DOHH2 (cell line): Measurements from ENCODE around the gene ERC2.

Source experiments
- H3F3A ChIP-seq: fragments of 200-600 bp; sonication (generic), shearing (Covaris generic); 2 replicates; pipeline ENCODE4 v1.6.0; 2016; ENCODE audit warnings: antibody characterized with exemption, mild to moderate bottlenecking; ENCODE audit not compliant: control insufficient read depth, insufficient read depth
- H3K27ac ChIP-seq: fragments of 200-600 bp; sonication (generic); 2 replicates; pipeline ENCODE4 v1.5.1; 2014; ENCODE audit warnings: low read depth, mild to moderate bottlenecking, low read length, moderate library complexity
- H3K27me3 ChIP-seq: fragments of 200-600 bp; sonication (generic); 2 replicates; pipeline ENCODE4 v1.6.1; 2014; ENCODE audit warnings: mild to moderate bottlenecking, low read length, mixed read lengths; ENCODE audit not compliant: control insufficient read depth
- H3K36me3 ChIP-seq: fragments of 200-600 bp; sonication (generic); 2 replicates; pipeline ENCODE4 v1.6.1; 2014; ENCODE audit warnings: mild to moderate bottlenecking, low read length, moderate library complexity, mixed read lengths; ENCODE audit not compliant: control insufficient read depth
- H3K4me1 ChIP-seq: fragments of 200-600 bp; sonication (generic); 2 replicates; pipeline ENCODE4 v1.6.1; 2014; ENCODE audit warnings: mild to moderate bottlenecking, low read length, mixed read lengths; ENCODE audit not compliant: control insufficient read depth
- H3K4me2 ChIP-seq: fragments of 200-600 bp; sonication (generic); 2 replicates; pipeline ENCODE4 v1.6.0; 2014; ENCODE audit warnings: mild to moderate bottlenecking, low read length, moderate library complexity
- H3K4me3 ChIP-seq: fragments of 200-600 bp; sonication (generic); 2 replicates; pipeline ENCODE4 v1.5.1; 2014; ENCODE audit warnings: mild to moderate bottlenecking, low read length, mixed read lengths
- H3K79me2 ChIP-seq: fragments of 200-600 bp; sonication (generic); 2 replicates; pipeline ENCODE4 v1.6.1; 2014; ENCODE audit warnings: mild to moderate bottlenecking, low read length, mixed read lengths; ENCODE audit not compliant: control insufficient read depth
- H3K9me2 ChIP-seq: fragments of 200-600 bp; sonication (generic); replicated peaks from 2 replicates; pipeline ENCODE4 v1.6.1; 2014; ENCODE audit warnings: mild to moderate bottlenecking, low read length, mixed read lengths; ENCODE audit not compliant: control insufficient read depth
- H3K9me3 ChIP-seq: fragments of 200-600 bp; sonication (generic); 2 replicates; pipeline ENCODE4 v1.6.1; 2014; ENCODE audit warnings: antibody characterized with exemption, low read length, mixed read lengths; ENCODE audit not compliant: control insufficient read depth, insufficient read depth
- H4K20me1 ChIP-seq: fragments of 200-600 bp; sonication (generic); 2 replicates; pipeline ENCODE4 v1.6.0; 2014; ENCODE audit warnings: low read depth, mild to moderate bottlenecking, antibody characterized with exemption, low read length, moderate library complexity; ENCODE audit not compliant: control insufficient read depth, insufficient read depth
- EZH2phosphoT487 ChIP-seq: fragments of 200-600 bp; sonication (generic); IDR thresholded peaks from 2 replicates; pipeline ENCODE4 v1.6.1; 2017; ENCODE audit warnings: borderline replicate concordance, mild to moderate bottlenecking, antibody characterized with exemption, low read length, moderate library complexity, mixed read lengths
- TF ChIP-seq, protein P1 (sequence below): fragments of 200-600 bp; sonication (generic); IDR thresholded peaks from one replicate; pipeline ENCODE4 v1.5.1; 2014; ENCODE audit warnings: antibody characterized with exemption, mild to moderate bottlenecking, low read depth, low read length; ENCODE audit not compliant: poor library complexity, severe bottlenecking

Gene ERC2

GRCh38 chr3:56048331-56048730 is 419.9 kb downstream of the ERC2 start:
- no peak overlapping the region for H3K27ac ChIP-seq
- no peaks in the 10 kb centered on the region for H3F3A ChIP-seq
- no peak overlapping the region for H3K4me3 ChIP-seq
- no peaks in the 10 kb centered on the region for H3K9me2 ChIP-seq
- H3K79me2 ChIP-seq, result no peaks in the 10 kb centered on the region
- no peaks in the 10 kb centered on the region for H4K20me1 ChIP-seq
- no peaks in the 10 kb centered on the region for H3K36me3 ChIP-seq
- no peaks in the 10 kb centered on the region for H3K9me3 ChIP-seq
- H3K27me3 ChIP-seq, result peaks cover 3% of the 10 kb centered on the region
- TF ChIP-seq, protein P1, sequence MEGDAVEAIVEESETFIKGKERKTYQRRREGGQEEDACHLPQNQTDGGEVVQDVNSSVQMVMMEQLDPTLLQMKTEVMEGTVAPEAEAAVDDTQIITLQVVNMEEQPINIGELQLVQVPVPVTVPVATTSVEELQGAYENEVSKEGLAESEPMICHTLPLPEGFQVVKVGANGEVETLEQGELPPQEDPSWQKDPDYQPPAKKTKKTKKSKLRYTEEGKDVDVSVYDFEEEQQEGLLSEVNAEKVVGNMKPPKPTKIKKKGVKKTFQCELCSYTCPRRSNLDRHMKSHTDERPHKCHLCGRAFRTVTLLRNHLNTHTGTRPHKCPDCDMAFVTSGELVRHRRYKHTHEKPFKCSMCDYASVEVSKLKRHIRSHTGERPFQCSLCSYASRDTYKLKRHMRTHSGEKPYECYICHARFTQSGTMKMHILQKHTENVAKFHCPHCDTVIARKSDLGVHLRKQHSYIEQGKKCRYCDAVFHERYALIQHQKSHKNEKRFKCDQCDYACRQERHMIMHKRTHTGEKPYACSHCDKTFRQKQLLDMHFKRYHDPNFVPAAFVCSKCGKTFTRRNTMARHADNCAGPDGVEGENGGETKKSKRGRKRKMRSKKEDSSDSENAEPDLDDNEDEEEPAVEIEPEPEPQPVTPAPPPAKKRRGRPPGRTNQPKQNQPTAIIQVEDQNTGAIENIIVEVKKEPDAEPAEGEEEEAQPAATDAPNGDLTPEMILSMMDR, result no peak
- TF ChIP-seq EZH2phosphoT487, result no peak
- no peaks in the 10 kb centered on the region for H3K4me1 ChIP-seq
- H3K4me2 ChIP-seq, result no peak overlapping the region

- Histone ChIP-seq H3K27ac (no peak overlapping the region), H3K79me2 (no peaks in the 10 kb centered on the region), H3K4me1 (no peaks in the 10 kb centered on the region), H3F3A (no peaks in the 10 kb centered on the region), H3K9me3 (no peaks in the 10 kb centered on the region), H3K27me3 (peaks cover 3% of the 10 kb centered on the region), H3K36me3 (no peaks in the 10 kb centered on the region), H3K4me3 (no peak overlapping the region), H3K9me2 (no peaks in the 10 kb centered on the region), H3K4me2 (no peak overlapping the region), H4K20me1 (no peaks in the 10 kb centered on the region)
- TF ChIP-seq, protein P1, result no peak
- no peak for TF ChIP-seq EZH2phosphoT487
Observed at GRCh38 chr3:56042326-56042951, 425.8 kb downstream of the ERC2 start.

GRCh38 chr3:56025326-56025725 is 442.9 kb downstream of the ERC2 start:
- H3K27me3 ChIP-seq, result no peaks in the 10 kb centered on the region
- no peaks in the 10 kb centered on the region for H3K9me3 ChIP-seq
- no peaks in the 10 kb centered on the region for H3K79me2 ChIP-seq
- H3K4me2 ChIP-seq, result no peak overlapping the region
- H3K4me3 ChIP-seq, result no peak overlapping the region
- H3K36me3 ChIP-seq, result no peaks in the 10 kb centered on the region
- no peaks in the 10 kb centered on the region for H3K9me2 ChIP-seq
- TF ChIP-seq, protein P1, result no peak
- TF ChIP-seq EZH2phosphoT487, result no peak
- H4K20me1 ChIP-seq, result no peaks in the 10 kb centered on the region
- no peaks in the 10 kb centered on the region for H3K4me1 ChIP-seq
- no peak overlapping the region for H3K27ac ChIP-seq
- H3F3A ChIP-seq, result no peaks in the 10 kb centered on the region
